D341Med (cell line): ENCODE data around the gene MTG1.
"Not testable (repeated sequence)": the region's sequence is repeated elsewhere in the genome, so short reads cannot be mapped to it uniquely, and the experiment has no call there.

Source experiments
- DNase-seq: peaks from one replicate; pipeline ENCODE4 v3.0.0; 2012; ENCODE audit warnings: low spot score

Gene MTG1

GRCh38 chr10:133400624-133401424, 6.9 kb downstream of the MTG1 start:
- DNase-seq: no peak

GRCh38 chr10:133401500-133401899, 7.5 kb downstream of the MTG1 start:
- no peak for DNase-seq

GRCh38 chr10:133401981-133402725, 8.2 kb downstream of the MTG1 start:
- DNase-seq: no peak

GRCh38 chr10:133403359-133403758, 9.4 kb downstream of the MTG1 start:
- DNase-seq: no peak

- DNase-seq: no peak
Observed at GRCh38 chr10:133403784-133404183, 9.8 kb downstream of the MTG1 start.

GRCh38 chr10:133405272-133405671, 11.3 kb downstream of the MTG1 start:
- DNase-seq: no peak

- DNase-seq: no peak
Observed at GRCh38 chr10:133405844-133406527, 12.0 kb downstream of the MTG1 start.

GRCh38 chr10:133411523-133412380, 17.8 kb downstream of the MTG1 start:
- DNase-seq: no peak

- DNase-seq: no peak
Observed at GRCh38 chr10:133412381-133412711, 18.4 kb downstream of the MTG1 start.

GRCh38 chr10:133414401-133414800, 20.4 kb downstream of the MTG1 start:
- DNase-seq: not testable (repeated sequence)

- DNase-seq: no peak
Observed at GRCh38 chr10:133415752-133416151, 21.8 kb downstream of the MTG1 start.

GRCh38 chr10:133418289-133418993, 24.5 kb downstream of the MTG1 start:
- no peak for DNase-seq

- DNase-seq: peak; percentile 6
Observed at GRCh38 chr10:133419211-133419950, 25.4 kb downstream of the MTG1 start.

- DNase-seq: peak; percentile 3
Observed at GRCh38 chr10:133420028-133420427, 26.1 kb downstream of the MTG1 start.

- no peak for DNase-seq
Observed at GRCh38 chr10:133420579-133420978, 26.6 kb downstream of the MTG1 start.

GRCh38 chr10:133421336-133422222, 27.6 kb downstream of the MTG1 start:
- DNase-seq: peak; percentile 15

- DNase-seq: peak; percentile 20
Observed at GRCh38 chr10:133422223-133422806, 28.4 kb downstream of the MTG1 start.

- DNase-seq: peak; percentile 39
Observed at GRCh38 chr10:133422807-133423771, 29.1 kb downstream of the MTG1 start.
